GM12874 (cell line): Measurements from ENCODE around the gene NEURL1B.

Source experiments
- TF ChIP-seq, protein P1 (sequence below): IDR thresholded peaks from 2 replicates; pipeline ENCODE4 v1.5.1; 2011; ENCODE audit warnings: low read depth, mild to moderate bottlenecking, control low read depth, low read length, moderate library complexity; ENCODE audit not compliant: insufficient read depth

The NEURL1B gene

DNA sequence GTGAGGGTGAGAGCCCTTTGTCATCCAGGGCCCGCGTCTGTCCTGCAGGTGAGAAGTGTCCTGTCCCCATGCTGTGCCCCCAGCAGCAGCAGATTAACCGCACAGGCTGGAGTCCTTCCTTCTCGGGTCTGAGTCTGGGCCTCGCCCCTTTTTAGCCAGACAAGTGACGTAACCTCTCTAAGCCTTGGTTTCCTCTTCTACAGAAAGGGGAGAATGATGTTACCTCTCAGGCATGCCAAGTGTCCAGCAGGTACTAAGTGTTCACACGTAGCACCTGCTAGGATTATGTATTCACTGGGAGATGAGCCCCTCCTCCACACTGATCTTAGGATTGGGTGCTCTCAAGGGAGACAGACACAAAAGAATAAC, 6.9 kb downstream of the NEURL1B start:
- TF ChIP-seq, protein P1, sequence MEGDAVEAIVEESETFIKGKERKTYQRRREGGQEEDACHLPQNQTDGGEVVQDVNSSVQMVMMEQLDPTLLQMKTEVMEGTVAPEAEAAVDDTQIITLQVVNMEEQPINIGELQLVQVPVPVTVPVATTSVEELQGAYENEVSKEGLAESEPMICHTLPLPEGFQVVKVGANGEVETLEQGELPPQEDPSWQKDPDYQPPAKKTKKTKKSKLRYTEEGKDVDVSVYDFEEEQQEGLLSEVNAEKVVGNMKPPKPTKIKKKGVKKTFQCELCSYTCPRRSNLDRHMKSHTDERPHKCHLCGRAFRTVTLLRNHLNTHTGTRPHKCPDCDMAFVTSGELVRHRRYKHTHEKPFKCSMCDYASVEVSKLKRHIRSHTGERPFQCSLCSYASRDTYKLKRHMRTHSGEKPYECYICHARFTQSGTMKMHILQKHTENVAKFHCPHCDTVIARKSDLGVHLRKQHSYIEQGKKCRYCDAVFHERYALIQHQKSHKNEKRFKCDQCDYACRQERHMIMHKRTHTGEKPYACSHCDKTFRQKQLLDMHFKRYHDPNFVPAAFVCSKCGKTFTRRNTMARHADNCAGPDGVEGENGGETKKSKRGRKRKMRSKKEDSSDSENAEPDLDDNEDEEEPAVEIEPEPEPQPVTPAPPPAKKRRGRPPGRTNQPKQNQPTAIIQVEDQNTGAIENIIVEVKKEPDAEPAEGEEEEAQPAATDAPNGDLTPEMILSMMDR = no peak

DNA sequence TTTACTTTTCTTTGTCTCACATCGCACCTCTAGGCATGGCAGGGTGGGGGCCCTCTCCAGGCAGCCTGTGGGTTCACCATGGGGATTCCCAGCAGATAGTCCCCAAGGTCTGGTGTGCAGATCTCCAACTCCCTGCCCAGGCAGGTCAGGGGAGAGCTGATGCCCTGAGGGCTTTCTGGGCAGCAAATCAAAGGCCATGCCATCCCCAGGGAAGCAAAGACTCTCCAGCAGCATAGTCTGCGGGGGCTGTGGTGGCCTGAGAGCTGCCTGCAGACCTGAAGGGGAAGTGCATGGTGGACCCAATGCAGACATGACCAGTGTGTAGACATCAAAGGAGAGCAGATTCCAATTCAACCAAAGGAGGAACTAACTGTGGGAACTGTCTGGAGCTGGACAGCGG, 7.7 kb downstream of the NEURL1B start:
- TF ChIP-seq, protein P1 = no peak

DNA sequence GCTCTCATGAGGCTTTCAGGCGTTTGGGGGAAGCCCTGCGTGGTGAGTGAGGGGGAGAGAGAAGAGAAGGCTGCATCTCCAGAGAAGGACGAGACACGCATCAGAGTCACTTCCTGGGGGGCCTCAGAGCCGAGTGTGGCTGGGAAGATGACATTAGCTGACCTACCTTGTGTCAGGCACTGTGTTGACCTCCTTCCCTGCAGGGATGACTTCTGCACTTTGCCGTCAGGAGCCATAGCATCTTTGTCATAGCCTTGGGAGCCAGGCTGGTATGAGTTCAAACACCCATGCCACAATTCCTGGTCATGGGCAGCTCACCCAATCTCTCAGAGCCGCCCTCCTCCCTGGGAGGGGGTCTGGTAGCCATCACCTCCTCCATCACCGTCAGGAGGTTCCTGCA, 17.3 kb downstream of the NEURL1B start:
- TF ChIP-seq, protein P1 = no peak

DNA sequence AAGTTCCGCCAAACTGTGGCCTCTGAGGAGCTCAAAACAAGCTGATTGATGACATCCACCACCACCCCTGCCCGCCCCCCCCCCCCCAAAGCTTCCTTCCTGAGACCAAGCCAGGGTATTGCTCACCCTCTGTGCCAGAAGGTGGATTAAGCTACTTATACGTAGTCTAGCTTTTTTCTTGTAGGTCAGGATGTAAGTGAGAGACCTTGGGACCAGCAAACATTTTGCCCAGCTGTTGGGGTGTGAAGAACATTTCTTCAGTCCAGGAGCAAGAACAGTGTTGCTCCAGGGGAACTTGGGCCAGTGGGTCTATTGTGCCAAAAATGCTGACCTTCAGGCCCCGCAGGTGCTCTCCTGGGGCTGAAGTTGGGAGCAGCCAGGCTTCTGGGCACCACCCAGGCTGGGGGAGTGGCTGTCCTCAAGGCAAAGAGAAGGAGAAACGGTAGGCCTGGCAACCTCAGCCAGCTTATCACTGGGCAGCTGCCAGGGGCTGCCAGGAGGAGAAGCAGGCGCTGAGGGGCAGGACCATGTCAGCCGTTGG, 18.0 kb downstream of the NEURL1B start:
- TF ChIP-seq, protein P1 = no peak

DNA sequence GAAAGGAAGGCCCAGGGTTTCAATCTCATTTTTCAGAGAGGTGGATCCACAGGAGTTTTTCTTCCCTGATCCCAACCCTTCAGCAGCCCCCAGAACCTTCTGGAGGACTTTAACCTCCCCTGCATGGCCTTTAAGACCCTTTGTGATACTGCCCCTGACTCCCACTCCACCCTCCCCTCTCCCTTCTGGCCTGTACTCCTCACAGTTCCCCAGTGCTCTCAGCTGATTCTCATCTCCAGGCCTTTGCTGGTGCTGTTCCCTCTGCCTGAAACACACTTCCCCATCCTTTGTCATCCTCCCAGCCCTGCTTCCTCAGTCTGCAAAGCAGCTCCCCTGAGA, 18.5 kb downstream of the NEURL1B start:
- TF ChIP-seq, protein P1 = no peak

DNA sequence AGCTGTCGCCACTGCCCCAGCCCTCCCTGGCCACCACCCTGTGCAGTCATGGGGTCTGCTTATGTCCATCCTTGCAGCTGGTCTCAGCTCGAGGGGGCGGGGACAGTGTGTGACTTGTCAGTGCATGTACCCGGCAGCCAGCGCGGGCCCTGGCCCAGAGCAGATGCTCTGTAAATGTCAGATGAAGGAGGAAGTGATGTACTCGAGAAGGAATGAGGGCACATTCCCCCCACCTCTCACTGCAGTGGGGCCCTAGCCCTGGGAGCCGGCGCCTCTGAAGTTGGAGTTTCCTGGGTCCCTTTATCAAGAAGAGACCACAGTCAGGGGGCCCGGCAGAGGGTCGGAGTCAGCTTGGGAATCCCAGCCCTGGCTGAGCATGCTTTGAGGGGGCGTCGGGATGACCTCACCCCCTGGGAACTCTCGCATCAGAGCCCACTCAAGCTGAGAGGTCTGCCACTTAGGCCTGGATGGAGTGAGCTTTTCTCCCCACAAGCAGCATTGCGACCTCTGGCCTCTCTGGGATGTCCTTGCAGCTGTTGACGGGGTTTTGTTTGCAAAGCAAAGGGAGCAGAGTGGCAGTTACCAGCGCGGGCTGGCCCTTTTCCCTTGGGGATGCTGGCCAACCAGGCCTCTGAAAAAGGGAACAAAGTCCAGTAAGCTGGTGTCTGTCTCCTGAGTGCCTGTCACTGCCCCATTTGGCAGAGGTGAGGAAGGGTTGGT, 19.0 kb downstream of the NEURL1B start:
- TF ChIP-seq, protein P1 = no peak

DNA sequence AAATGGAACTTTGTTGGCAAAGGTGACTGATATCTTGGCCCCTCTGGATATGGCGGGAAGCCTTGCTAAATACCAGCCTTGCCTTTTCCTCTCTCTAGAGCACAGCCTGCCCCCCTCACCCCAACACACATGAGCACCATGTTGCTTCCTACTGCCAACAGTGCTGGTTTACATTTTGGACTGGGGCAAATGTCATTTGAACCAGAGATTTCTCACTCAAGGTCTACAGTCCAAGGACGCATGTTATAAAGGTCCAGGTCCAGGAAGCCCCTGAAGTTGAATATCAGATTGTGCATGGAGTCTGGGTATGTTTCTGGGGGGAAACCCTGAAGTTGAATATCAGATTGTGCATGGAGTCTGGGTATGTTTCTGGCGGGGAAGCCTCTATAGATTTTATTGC, 19.9 kb downstream of the NEURL1B start:
- TF ChIP-seq, protein P1 = no peak
